NCI-H526 (cell line): ENCODE data around the gene RAB40C.

Source experiments
- DNase-seq, 2 experiments: peaks; one replicate each; lab custom pipeline; 2025; lab: John Stamatoyannopoulos, UW

The RAB40C gene

GRCh38 chr16:575354-576196, 14.3 kb upstream of the RAB40C start:
- no peak for DNase-seq

- no peak for DNase-seq
Measured at GRCh38 chr16:576197-576822, 13.6 kb upstream of the RAB40C start.

GRCh38 chr16:576823-577201, 13.1 kb upstream of the RAB40C start:
- DNase-seq: no peak

GRCh38 chr16:577796-578195, 12.1 kb upstream of the RAB40C start:
- DNase-seq: no peak

- DNase-seq: no peak
Measured at GRCh38 chr16:578232-578869, 11.5 kb upstream of the RAB40C start.

GRCh38 chr16:578870-579405, 10.9 kb upstream of the RAB40C start:
- peak; percentile 42 to 85 for DNase-seq

GRCh38 chr16:580141-580945, 9.5 kb upstream of the RAB40C start:
- no peak for DNase-seq

GRCh38 chr16:580946-581498, 8.8 kb upstream of the RAB40C start:
- DNase-seq: no peak

- no peak for DNase-seq
Measured at GRCh38 chr16:582218-582613, 7.7 kb upstream of the RAB40C start.

- DNase-seq: no peak
Measured at GRCh38 chr16:582614-583331, 7.1 kb upstream of the RAB40C start.

- peak in 1 of 2 experiments; percentile 61 for DNase-seq
Measured at GRCh38 chr16:583470-583814, 6.4 kb upstream of the RAB40C start.

GRCh38 chr16:583815-584591, 5.9 kb upstream of the RAB40C start:
- DNase-seq: peak; percentile 46 to 74

GRCh38 chr16:585351-585750, 4.5 kb upstream of the RAB40C start:
- DNase-seq: peak in 1 of 2 experiments; percentile 33

GRCh38 chr16:586047-586644, 3.7 kb upstream of the RAB40C start:
- no peak for DNase-seq

- DNase-seq: no peak
Measured at GRCh38 chr16:586645-587590, 2.9 kb upstream of the RAB40C start.

- DNase-seq: peak; percentile 22 to 47
Measured at GRCh38 chr16:588639-588888, 1.3 kb upstream of the RAB40C start.

GRCh38 chr16:588889-589657, 793 bp upstream of the RAB40C start:
- DNase-seq: peak; percentile 91 to 94

GRCh38 chr16:590188-590814, 435 bp downstream of the RAB40C start:
- peak in 1 of 2 experiments; percentile 64 for DNase-seq
